Activated CD8-positive, alpha-beta T cell treated with anti-CD3 and anti-CD28 coated beads for 36 hours (primary cell): ENCODE results near the gene FSIP1. TPM values are rescaled to one million over a fixed set of nuclear protein-coding genes. Genes with fewer than 3 reads are reported as not detected.

Experiments used
- ATAC-seq: fragments of 200-7000 bp; cut with Tn5 transposase; one replicate; pipeline ENCODE4 v1.10.0; 2021; ENCODE audit warnings: mild to moderate bottlenecking, moderate library complexity
- CTCF ChIA-PET: fragments of 350-600 bp; sonication (Branson Sonifier 250); formaldehyde crosslinking; loops from one replicate; lab custom pipeline; 2021; ENCODE audit warnings: antibody characterized with exemption; lab: Charles Lee
- POLR2A ChIA-PET: fragments of 350-600 bp; sonication (Branson Sonifier 250); formaldehyde crosslinking; loops from one replicate; lab custom pipeline; 2021; ENCODE audit warnings: antibody characterized with exemption; lab: Charles Lee
- DNase-seq: peaks from one replicate; pipeline ENCODE4 v3.0.0-alpha.2; 2020
- H3K27ac Mint-ChIP-seq: one replicate; pipeline ENCODE4 v1.8.0; 2021; ENCODE audit warnings: mild to moderate bottlenecking, mixed read lengths
- H3K27me3 Mint-ChIP-seq: one replicate; pipeline ENCODE4 v1.8.0; 2021; ENCODE audit warnings: mixed read lengths
- H3K36me3 Mint-ChIP-seq: one replicate; pipeline ENCODE4 v1.8.0; 2021; ENCODE audit warnings: low read depth, mixed read lengths
- H3K4me1 Mint-ChIP-seq: one replicate; pipeline ENCODE4 v1.8.0; 2021; ENCODE audit warnings: low read depth, mixed read lengths
- H3K4me3 Mint-ChIP-seq: one replicate; pipeline ENCODE4 v1.8.0; 2021; ENCODE audit warnings: mild to moderate bottlenecking, moderate library complexity, mixed read lengths
- H3K9me3 Mint-ChIP-seq: one replicate; pipeline ENCODE4 v1.8.0; 2021; ENCODE audit warnings: mixed read lengths
- CTCF ChIP-seq: fragments of 200-600 bp; IDR thresholded peaks from one replicate; pipeline ENCODE4 v1.8.0; 2022; ENCODE audit warnings: antibody characterized with exemption, mild to moderate bottlenecking
- intact Hi-C: fragments of 100-400 bp; cut with micrococcal nuclease; formaldehyde crosslinking; loops from one replicate; pipeline ENCODE4 v1.10.0; 2022
- total RNA-seq, 2 experiments: library from RNA; stranded (reverse); gene quantifications; one replicate each; pipeline ENCODE4 v1.2.3, GENCODE V29; 2021

The FSIP1 gene
- total RNA-seq, 2 experiments from 2014 or later = 0.36 to 0.43 TPM

GRCh38 chr15:39591141-39591895 lies 191.3 kb downstream of the FSIP1 start:
- peaks cover 2% of the 10 kb centered on the region for H3K27me3 Mint-ChIP-seq
- intact Hi-C loops = loop anchor here (10.0 kb wide), 1 partner anchor 73 kb away; no protein-coding TSS in a partner anchor

GRCh38 chr15:39589815-39590644 lies 192.6 kb downstream of the FSIP1 start:
- ATAC-seq (no peak), DNase-seq (no peak)
- Mint-ChIP-seq H3K9me3 (no peaks in the 10 kb centered on the region), H3K36me3 (no peaks in the 10 kb centered on the region), H3K27ac (no peak overlapping the region), H3K4me1 (peaks cover 6% of the 10 kb centered on the region), H3K4me3 (no peak overlapping the region), H3K27me3 (no peaks in the 10 kb centered on the region)
- POLR2A ChIA-PET = no interaction called here
- CTCF ChIA-PET = no interaction called here
- intact Hi-C loops = loop anchor here (10.0 kb wide), 2 partner anchors 75 to 465 kb away; no protein-coding TSS in a partner anchor
- no peak for TF ChIP-seq CTCF

More at GRCh38 chr15:39591141-39591895, 191.3 kb downstream of the FSIP1 start:
- ChIA-PET CTCF (interaction anchor here (1.5 kb wide), 1 partner anchor 166 kb away, joined by 6 read pairs; no protein-coding TSS in a partner anchor), POLR2A (no interaction called here)
- Mint-ChIP-seq H3K4me1 (peaks cover 6% of the 10 kb centered on the region), H3K36me3 (no peaks in the 10 kb centered on the region), H3K27ac (no peak overlapping the region), H3K9me3 (no peaks in the 10 kb centered on the region), H3K4me3 (no peak overlapping the region)
- ATAC-seq (no peak), DNase-seq (no peak)
- no peak for TF ChIP-seq CTCF

- no peak for TF ChIP-seq CTCF
- ATAC-seq = no peak
- POLR2A ChIA-PET = interaction anchor here (0.6 kb wide), 1 partner anchor 24 kb away, joined by 4 read pairs; no protein-coding TSS in a partner anchor
Measured at GRCh38 chr15:39589193-39589814, 193.3 kb downstream of the FSIP1 start.

GRCh38 chr15:39588531-39589192 lies 194.0 kb downstream of the FSIP1 start:
- Mint-ChIP-seq H3K36me3 (no peaks in the 10 kb centered on the region), H3K27me3 (no peaks in the 10 kb centered on the region), H3K4me1 (peaks cover under 1% of the 10 kb centered on the region), H3K27ac (no peak overlapping the region), H3K4me3 (no peak overlapping the region), H3K9me3 (no peaks in the 10 kb centered on the region)
- ATAC-seq (no peak), DNase-seq (no peak)
- ChIA-PET POLR2A (interaction anchor here (0.6 kb wide), 1 partner anchor 24 kb away, joined by 4 read pairs; no protein-coding TSS in a partner anchor), CTCF (interaction anchor here (1.4 kb wide), 1 partner anchor 168 kb away, joined by 4 read pairs; no protein-coding TSS in a partner anchor)
- intact Hi-C loops = loop anchor here (10.0 kb wide), 1 partner anchor 464 kb away; no protein-coding TSS in a partner anchor
- TF ChIP-seq CTCF = no peak

More at GRCh38 chr15:39589193-39589814, 193.3 kb downstream of the FSIP1 start:
- intact Hi-C loops = loop anchor here (10.0 kb wide), 1 partner anchor 465 kb away; no protein-coding TSS in a partner anchor
- Mint-ChIP-seq H3K27ac (no peak overlapping the region), H3K9me3 (no peaks in the 10 kb centered on the region), H3K4me3 (no peak overlapping the region), H3K27me3 (no peaks in the 10 kb centered on the region), H3K36me3 (no peaks in the 10 kb centered on the region), H3K4me1 (peaks cover 6% of the 10 kb centered on the region)
- DNase-seq = no peak
- CTCF ChIA-PET = interaction anchor here (1.4 kb wide), 1 partner anchor 168 kb away, joined by 4 read pairs; no protein-coding TSS in a partner anchor
